GM23338 (cell line): Measurements from ENCODE around the gene RECQL. TPM values are rescaled to one million over a fixed set of nuclear protein-coding genes. Genes with fewer than 3 reads are reported as not detected.

ENCODE experiments used
- ATAC-seq: fragments of 200-7000 bp; cut with Tn5 transposase; 3 replicates; pipeline ENCODE4 v1.9.1; 2020
- DNase-seq: peaks from one replicate; pipeline ENCODE4 v3.0.0-alpha.2; 2015; ENCODE audit warnings: low spot score
- H2AFZ ChIP-seq: fragments of 200-600 bp; sonication (generic); 2 replicates; pipeline ENCODE4 v1.8.0; 2016; ENCODE audit warnings: antibody characterized with exemption, mild to moderate bottlenecking, moderate library complexity
- H3F3A ChIP-seq: fragments of 200-600 bp; sonication (generic); replicated peaks from 2 replicates; pipeline ENCODE4 v1.8.0; 2017; ENCODE audit warnings: antibody characterized with exemption, mixed run types, low read depth
- H3K27ac ChIP-seq: fragments of 200-600 bp; sonication (generic); 2 replicates; pipeline ENCODE4 v1.6.1; 2016; ENCODE audit warnings: low read depth
- H3K27me3 ChIP-seq: fragments of 200-600 bp; sonication (generic); 2 replicates; pipeline ENCODE4 v1.8.0; 2016; ENCODE audit warnings: mild to moderate bottlenecking, mixed run types, moderate library complexity; ENCODE audit not compliant: insufficient read depth
- H3K36me3 ChIP-seq: fragments of 200-600 bp; sonication (generic); 2 replicates; pipeline ENCODE4 v1.8.0; 2016; ENCODE audit warnings: mild to moderate bottlenecking; ENCODE audit not compliant: insufficient read depth
- H3K4me1 ChIP-seq: fragments of 200-600 bp; sonication (generic); 2 replicates; pipeline ENCODE4 v1.8.0; 2016; ENCODE audit warnings: mild to moderate bottlenecking, moderate library complexity; ENCODE audit not compliant: insufficient read depth
- H3K4me2 ChIP-seq: fragments of 200-600 bp; sonication (generic); 2 replicates; pipeline ENCODE4 v1.7.1; 2017; ENCODE audit warnings: mixed run types
- H3K4me3 ChIP-seq: fragments of 200-600 bp; sonication (generic); 2 replicates; pipeline ENCODE4 v1.6.1; 2016; ENCODE audit warnings: mixed run types
- H3K79me2 ChIP-seq: fragments of 200-600 bp; sonication (generic); replicated peaks from 2 replicates; pipeline ENCODE4 v1.8.0; 2017; ENCODE audit warnings: mild to moderate bottlenecking; ENCODE audit not compliant: insufficient read depth
- H3K9me2 ChIP-seq: fragments of 200-600 bp; sonication (generic); 2 replicates; pipeline ENCODE4 v1.8.0; 2017; ENCODE audit not compliant: insufficient read depth
- H4K20me1 ChIP-seq: fragments of 200-600 bp; sonication (generic); replicated peaks from 2 replicates; pipeline ENCODE4 v1.8.0; 2017; ENCODE audit warnings: mild to moderate bottlenecking; ENCODE audit not compliant: insufficient read depth
- H3K27ac Mint-ChIP-seq: 2 replicates; pipeline ENCODE4 v1.8.0; 2020; ENCODE audit warnings: inconsistent platforms, mild to moderate bottlenecking, moderate library complexity, mixed read lengths
- H3K27me3 Mint-ChIP-seq: 3 replicates; pipeline ENCODE4 v1.8.0; 2022; ENCODE audit warnings: low read depth, mild to moderate bottlenecking, moderate library complexity, mixed read lengths, inconsistent platforms; ENCODE audit not compliant: insufficient read depth, poor library complexity
- H3K36me3 Mint-ChIP-seq: 3 replicates; pipeline ENCODE4 v1.8.0; 2021; ENCODE audit warnings: low read depth, mild to moderate bottlenecking, inconsistent platforms, moderate library complexity, mixed read lengths
- H3K4me1 Mint-ChIP-seq: 3 replicates; pipeline ENCODE4 v1.8.0; 2020; ENCODE audit warnings: mild to moderate bottlenecking, inconsistent platforms, mixed read lengths
- H3K4me3 Mint-ChIP-seq: 3 replicates; pipeline ENCODE4 v1.8.0; 2021; ENCODE audit warnings: moderate library complexity, mild to moderate bottlenecking, inconsistent platforms, mixed read lengths
- H3K9me3 Mint-ChIP-seq: 3 replicates; pipeline ENCODE4 v1.8.0; 2020; ENCODE audit warnings: moderate library complexity, mild to moderate bottlenecking, inconsistent platforms, mixed read lengths
- CREB1 ChIP-seq: fragments of 250-450 bp; sonication (Bioruptor Pico); IDR thresholded peaks from 2 replicates; pipeline ENCODE4 v1.5.0; 2020; ENCODE audit warnings: low read depth, mild to moderate bottlenecking, moderate library complexity
- JUNB ChIP-seq: IDR thresholded peaks from one replicate; pipeline ENCODE4 v1.6.1; 2016; ENCODE audit warnings: antibody characterized with exemption; ENCODE audit not compliant: unreplicated experiment
- POLR2AphosphoS5 ChIP-seq: IDR thresholded peaks from 2 replicates; pipeline ENCODE4 v1.6.1; 2016; ENCODE audit warnings: antibody characterized with exemption, low read depth
- ZNF462 ChIP-seq: fragments of 250-450 bp; sonication (Bioruptor Pico); IDR thresholded peaks from 2 replicates; pipeline ENCODE4 v1.5.0; 2020; ENCODE audit warnings: mild to moderate bottlenecking, moderate library complexity
- polyA plus RNA-seq: library from polyadenylated mRNA; unstranded; fragments of >200 nt; fragmentation: Nextera tagmentation; extraction: Ambion mirVana; gene quantifications from 2 replicates; pipeline ENCODE4 v1.2.1, GENCODE V29; 2016
- total RNA-seq: library from RNA; depleted of rRNA; stranded (reverse); fragments of >200 nt; shearing (Covaris generic); gene quantifications from 2 replicates; pipeline ENCODE4 v1.2.3, GENCODE V29; 2014
- TF ChIP-seq, protein P1 (sequence below): IDR thresholded peaks from 2 replicates; pipeline ENCODE4 v1.6.1; 2016; ENCODE audit warnings: antibody characterized with exemption

RECQL gene
- total and polyA plus RNA-seq, 2 experiments from 2014 or later = 17.4 to 47.2 TPM

- H3K79me2 ChIP-seq = peaks cover 53% of the 10 kb centered on the region
- peak overlapping the region; percentile 24; the same call in 1 of the 2 replicates for H3K27ac ChIP-seq
- Mint-ChIP-seq H3K4me3 (no peak overlapping the region), H3K36me3 (peaks cover 10% of the 10 kb centered on the region; the same call in 2 of the 3 replicates), H3K27ac (no peak overlapping the region), H3K27me3 (no peaks in the 10 kb centered on the region), H3K9me3 (no peaks in the 10 kb centered on the region), H3K4me1 (peaks cover 6% of the 10 kb centered on the region; the same call in 2 of the 3 replicates)
- TF ChIP-seq POLR2AphosphoS5 = no peak
- TF ChIP-seq ZNF462 (CRISPR knock-in tag) = no peak
- no peak for TF ChIP-seq CREB1 (CRISPR knock-in tag)
- TF ChIP-seq, protein P1, sequence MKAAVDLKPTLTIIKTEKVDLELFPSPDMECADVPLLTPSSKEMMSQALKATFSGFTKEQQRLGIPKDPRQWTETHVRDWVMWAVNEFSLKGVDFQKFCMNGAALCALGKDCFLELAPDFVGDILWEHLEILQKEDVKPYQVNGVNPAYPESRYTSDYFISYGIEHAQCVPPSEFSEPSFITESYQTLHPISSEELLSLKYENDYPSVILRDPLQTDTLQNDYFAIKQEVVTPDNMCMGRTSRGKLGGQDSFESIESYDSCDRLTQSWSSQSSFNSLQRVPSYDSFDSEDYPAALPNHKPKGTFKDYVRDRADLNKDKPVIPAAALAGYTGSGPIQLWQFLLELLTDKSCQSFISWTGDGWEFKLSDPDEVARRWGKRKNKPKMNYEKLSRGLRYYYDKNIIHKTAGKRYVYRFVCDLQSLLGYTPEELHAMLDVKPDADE = no peak
- no peak for TF ChIP-seq JUNB
- H3K4me1 ChIP-seq = peaks cover 17% of the 10 kb centered on the region
- peak overlapping the region; percentile 73 for H3K4me3 ChIP-seq
- ATAC-seq (no peak), DNase-seq (no peak)
- H3K4me2 ChIP-seq = peak overlapping the region; percentile 84
- no peaks in the 10 kb centered on the region for H3K36me3 ChIP-seq
- no peaks in the 10 kb centered on the region for H3F3A ChIP-seq
- H2AFZ ChIP-seq = peak overlapping the region; percentile 57
- no peaks in the 10 kb centered on the region for H3K9me2 ChIP-seq
- H3K27me3 ChIP-seq = no peaks in the 10 kb centered on the region
- 0 out of 2 replicates have a peak, but pooled peaks cover 14% of the 10 kb centered on the region for H4K20me1 ChIP-seq
Observed at GRCh38 chr12:21500786-21501257, 613 bp downstream of the RECQL start.
